Measurements from ENCODE around the gene TNP2. TPM values are rescaled to one million over a fixed set of nuclear protein-coding genes. Genes with fewer than 3 reads are reported as not detected.

TNP2 gene
- total and polyA plus RNA-seq, 9 of the 15 experiments (the other 6 are each of a cell fraction or from before 2014, with no cell fraction given): not detected

DNA sequence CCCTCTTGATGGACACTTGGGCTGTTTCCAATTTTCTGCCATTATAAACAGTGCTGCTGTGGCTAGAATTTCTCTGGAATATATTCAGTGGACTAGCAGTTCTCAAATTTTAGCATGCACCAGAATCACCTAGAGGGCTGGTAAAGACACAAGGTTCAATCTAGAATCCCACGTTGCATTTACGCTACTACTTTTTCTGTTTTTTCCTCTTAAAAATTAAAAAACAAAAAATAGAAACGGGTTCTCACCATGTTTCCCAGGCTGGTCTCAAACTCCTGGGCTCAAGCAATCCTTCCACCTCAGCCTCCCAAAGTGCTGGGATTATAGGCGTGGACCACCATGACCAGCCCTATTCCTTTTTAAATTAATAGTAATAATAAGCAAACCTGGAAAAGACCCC, 26.5 kb upstream of the TNP2 start:
- H3K9ac ChIP-seq (ENCODE audit: insufficient read depth in 1 of 2, low read depth in 2 of 2, low read length in 2 of 2): no peak overlapping the region
- no peak overlapping the region for H3K4me3 ChIP-seq
- intact Hi-C loops (cut with micrococcal nuclease): no loop called here
- H3K4me1 ChIP-seq (replicated peaks in 1 of 2; ENCODE audit: control insufficient read depth in 2 of 2, insufficient read depth in 2 of 2, low read length in 2 of 2): peaks cover 6 to 13% of the 10 kb centered on the region in 2 experiments; a peak in 4 of 5 replicates
- no peak overlapping the region for H3K4me2 ChIP-seq (ENCODE audit: insufficient read depth, low read length)
- 40% methylated on average over 4 of the region's 4 CpGs for WGBS (ENCODE audit: insufficient coverage, low coverage, missing lambda C conversion rate)
- peaks cover 3 to 19% of the 10 kb centered on the region in 2 experiments; a peak in 2 of 5 replicates for H3K27me3 ChIP-seq (ENCODE audit: control insufficient read depth in 2 of 2, insufficient read depth in 2 of 2, low read length in 2 of 2)
- no TSS peak for BruUV-seq (replicated peaks)
- in situ Hi-C loops (cut with MboI): no loop called here
- H3K9me1 ChIP-seq (ENCODE audit: control insufficient read depth, insufficient read depth, low read length): no peaks in the 10 kb centered on the region
- no peaks in the 10 kb centered on the region for H3K36me3 ChIP-seq (ENCODE audit: control insufficient read depth, insufficient read depth, low read length)
- ChIA-PET POLR2A (interaction anchor here (1.0 kb wide), 1 partner anchor 12 kb away, joined by 4 read pairs; no protein-coding TSS in a partner anchor), CTCF (ENCODE audit: low intra/inter-chr PET ratio) (no interaction called here)
- no peak overlapping the region for H2AFZ ChIP-seq (ENCODE audit: low read depth, low read length)
- H3K9me3 ChIP-seq (replicated peaks; ENCODE audit: control insufficient read depth, insufficient read depth, low read depth, low read length): no peaks in the 10 kb centered on the region
- FAIRE-seq (no peak), ATAC-seq (no peak), DNase-seq (ENCODE audit: extremely low read depth in 1 of 4, low spot score in 3 of 4) (no peak)
- H4K20me1 ChIP-seq (replicated peaks; ENCODE audit: control insufficient read depth, insufficient read depth, low read length): no peaks in the 10 kb centered on the region
- H3K79me2 ChIP-seq (ENCODE audit: control insufficient read depth, insufficient read depth, low read length): no peaks in the 10 kb centered on the region
- TF ChIP-seq KLF1 (tag; IDR thresholded peaks at IDR 0.05) (no peak), ZNF408 (CRISPR knock-in tag; IDR thresholded peaks at IDR 0.05; ENCODE audit: low read depth) (no peak), CSDE1 (IDR thresholded peaks at IDR 0.05) (no peak)
- TF ChIP-seq, protein P1, sequence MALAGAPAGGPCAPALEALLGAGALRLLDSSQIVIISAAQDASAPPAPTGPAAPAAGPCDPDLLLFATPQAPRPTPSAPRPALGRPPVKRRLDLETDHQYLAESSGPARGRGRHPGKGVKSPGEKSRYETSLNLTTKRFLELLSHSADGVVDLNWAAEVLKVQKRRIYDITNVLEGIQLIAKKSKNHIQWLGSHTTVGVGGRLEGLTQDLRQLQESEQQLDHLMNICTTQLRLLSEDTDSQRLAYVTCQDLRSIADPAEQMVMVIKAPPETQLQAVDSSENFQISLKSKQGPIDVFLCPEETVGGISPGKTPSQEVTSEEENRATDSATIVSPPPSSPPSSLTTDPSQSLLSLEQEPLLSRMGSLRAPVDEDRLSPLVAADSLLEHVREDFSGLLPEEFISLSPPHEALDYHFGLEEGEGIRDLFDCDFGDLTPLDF (CRISPR knock-in tag; IDR thresholded peaks at IDR 0.05): no peak
- no peak overlapping the region for H3K27ac ChIP-seq (ENCODE audit: extremely low read depth, low read depth, low read length)

All from K562 (cell line).